Measurements from ENCODE around the gene ITK.

GRCh38 chr5:157157293-157157891, 23.2 kb upstream of the ITK start:
- no peak for TF ChIP-seq CTCF (IDR thresholded peaks at IDR 0.05)
- no peak for TF ChIP-seq EP300 (IDR thresholded peaks at IDR 0.05)
